Stimulated activated CD8-positive, alpha-beta memory T cell treated with anti-CD3 and anti-CD28 coated beads, Interleukin-12 subunit alpha, Interleukin-12 subunit beta, amount 100 ng/mL, for 1 hour (primary cell): Measurements from ENCODE around the gene TBXAS1.
A peak's percentile ranks its signal among the peaks of the same experiment; 100 is the strongest.
"Not testable (repeated sequence)": the region's sequence is repeated elsewhere in the genome, so short reads cannot be mapped to it uniquely, and the experiment has no call there.

Experiments used
- DNase-seq: peaks from one replicate; pipeline ENCODE4 v3.0.0-alpha.2; 2020; ENCODE audit warnings: low read depth

The TBXAS1 gene

GRCh38 chr7:139915268-139915863 is 86.3 kb downstream of the TBXAS1 start:
- DNase-seq = no peak

GRCh38 chr7:139915864-139916716 is 87.0 kb downstream of the TBXAS1 start:
- peak; percentile 30 for DNase-seq

GRCh38 chr7:139916717-139917395 is 87.8 kb downstream of the TBXAS1 start:
- DNase-seq = no peak

- no peak for DNase-seq
Observed at GRCh38 chr7:139917851-139918250, 88.8 kb downstream of the TBXAS1 start.

GRCh38 chr7:139918480-139918879 is 89.4 kb downstream of the TBXAS1 start:
- DNase-seq = no peak

GRCh38 chr7:139923090-139923489 is 94.0 kb downstream of the TBXAS1 start:
- DNase-seq = no peak

- no peak for DNase-seq
Observed at GRCh38 chr7:139924461-139924860, 95.4 kb downstream of the TBXAS1 start.

GRCh38 chr7:139929221-139929620 is 100.2 kb downstream of the TBXAS1 start:
- DNase-seq = not testable (repeated sequence)

- no peak for DNase-seq
Observed at GRCh38 chr7:139930286-139930965, 101.4 kb downstream of the TBXAS1 start.

- DNase-seq = no peak
Observed at GRCh38 chr7:139931190-139931934, 102.3 kb downstream of the TBXAS1 start.

GRCh38 chr7:139932531-139932930 is 103.5 kb downstream of the TBXAS1 start:
- no peak for DNase-seq

GRCh38 chr7:139936760-139937310 is 107.8 kb downstream of the TBXAS1 start:
- no peak for DNase-seq

GRCh38 chr7:139937715-139938114 is 108.7 kb downstream of the TBXAS1 start:
- no peak for DNase-seq

- no peak for DNase-seq
Observed at GRCh38 chr7:139940866-139941265, 111.8 kb downstream of the TBXAS1 start.

GRCh38 chr7:139941421-139941820 is 112.4 kb downstream of the TBXAS1 start:
- no peak for DNase-seq

- no peak for DNase-seq
Observed at GRCh38 chr7:139941866-139942265, 112.8 kb downstream of the TBXAS1 start.

GRCh38 chr7:139942636-139943035 is 113.6 kb downstream of the TBXAS1 start:
- DNase-seq = no peak

- DNase-seq = no peak
Observed at GRCh38 chr7:139943401-139943800, 114.3 kb downstream of the TBXAS1 start.

GRCh38 chr7:139944248-139944647 is 115.2 kb downstream of the TBXAS1 start:
- no peak for DNase-seq

- DNase-seq = no peak
Observed at GRCh38 chr7:139946533-139946932, 117.5 kb downstream of the TBXAS1 start.

GRCh38 chr7:139947021-139947420 is 118.0 kb downstream of the TBXAS1 start:
- no peak for DNase-seq
